ENCODE data around the gene HOXC13.

HOXC13 gene

DNA sequence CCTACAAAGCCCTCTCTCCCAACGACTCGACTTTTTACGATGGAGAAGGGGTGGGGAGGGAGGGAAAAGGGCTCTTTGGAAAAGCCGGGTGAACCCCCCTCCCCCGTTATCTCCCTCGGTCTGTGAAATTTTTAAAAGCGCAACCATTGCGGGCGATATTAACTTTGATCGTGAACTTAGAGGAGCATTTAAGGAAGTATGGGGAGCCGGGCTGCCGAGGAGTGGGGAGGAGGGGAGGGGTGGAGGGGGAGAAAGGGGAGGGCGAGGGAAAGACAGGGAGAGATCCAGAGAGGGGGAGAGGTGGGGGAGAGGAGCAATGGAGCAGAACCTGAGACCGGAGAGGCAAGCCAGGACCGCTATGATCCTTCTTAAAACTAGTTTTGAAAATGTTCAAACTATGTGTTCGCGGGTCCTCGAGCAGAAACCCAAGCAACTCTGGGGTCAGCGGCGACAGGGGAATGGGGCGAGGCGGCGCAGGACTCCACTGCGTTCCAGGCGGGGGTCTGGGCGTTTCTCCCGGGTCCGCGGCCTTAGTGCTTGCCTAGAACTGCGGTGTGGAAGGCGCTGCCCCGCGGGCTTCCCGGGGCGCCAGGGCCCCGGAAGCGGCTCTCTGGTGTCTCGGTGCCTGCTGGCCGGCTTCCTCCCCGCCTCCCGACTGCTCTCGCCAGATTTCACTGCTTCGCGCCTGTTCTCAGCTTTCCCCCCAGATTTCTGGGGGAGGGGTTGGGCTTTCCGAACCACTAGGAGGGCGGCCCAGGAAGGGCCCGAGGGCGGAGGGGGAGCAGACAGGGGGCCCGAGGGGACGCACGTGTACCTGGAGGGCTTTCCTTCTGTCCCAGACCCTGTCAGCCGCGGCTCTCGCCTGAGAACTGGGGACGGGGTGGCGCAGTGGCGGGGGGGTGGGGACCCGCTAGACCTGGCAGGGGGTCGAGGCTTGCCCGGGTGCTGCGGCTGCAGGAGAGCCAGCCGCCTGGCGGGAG, 35.7 kb downstream of the HOXC13 start, which contains the start of gene HOTAIR (continued):
- TF ChIP-seq KLF1 (tag by site-specific recombination; IDR thresholded peaks at IDR 0.05): no peak
- peak; percentile 96 for TF ChIP-seq ZBTB8A (tag by site-specific recombination; IDR thresholded peaks at IDR 0.05)
- TF ChIP-seq ZSCAN4 (tag by site-specific recombination; IDR thresholded peaks at IDR 0.05): no peak
- TF ChIP-seq ZIC2 (tag by site-specific recombination; IDR thresholded peaks at IDR 0.05): peak; percentile 82
- TF ChIP-seq REPIN1 (tag by site-specific recombination; IDR thresholded peaks at IDR 0.05; ENCODE audit: low read depth): no peak
- TF ChIP-seq ZNF341 (tag by site-specific recombination; IDR thresholded peaks at IDR 0.05; ENCODE audit: low read depth): peak; percentile 97
- TF ChIP-seq ZNF660 (tag by site-specific recombination; IDR thresholded peaks at IDR 0.05): peak; percentile 15; the same call in 1 of the 2 replicates
- no peak for TF ChIP-seq ZNF792 (tag by site-specific recombination; IDR thresholded peaks at IDR 0.05)
- TF ChIP-seq, protein P1, sequence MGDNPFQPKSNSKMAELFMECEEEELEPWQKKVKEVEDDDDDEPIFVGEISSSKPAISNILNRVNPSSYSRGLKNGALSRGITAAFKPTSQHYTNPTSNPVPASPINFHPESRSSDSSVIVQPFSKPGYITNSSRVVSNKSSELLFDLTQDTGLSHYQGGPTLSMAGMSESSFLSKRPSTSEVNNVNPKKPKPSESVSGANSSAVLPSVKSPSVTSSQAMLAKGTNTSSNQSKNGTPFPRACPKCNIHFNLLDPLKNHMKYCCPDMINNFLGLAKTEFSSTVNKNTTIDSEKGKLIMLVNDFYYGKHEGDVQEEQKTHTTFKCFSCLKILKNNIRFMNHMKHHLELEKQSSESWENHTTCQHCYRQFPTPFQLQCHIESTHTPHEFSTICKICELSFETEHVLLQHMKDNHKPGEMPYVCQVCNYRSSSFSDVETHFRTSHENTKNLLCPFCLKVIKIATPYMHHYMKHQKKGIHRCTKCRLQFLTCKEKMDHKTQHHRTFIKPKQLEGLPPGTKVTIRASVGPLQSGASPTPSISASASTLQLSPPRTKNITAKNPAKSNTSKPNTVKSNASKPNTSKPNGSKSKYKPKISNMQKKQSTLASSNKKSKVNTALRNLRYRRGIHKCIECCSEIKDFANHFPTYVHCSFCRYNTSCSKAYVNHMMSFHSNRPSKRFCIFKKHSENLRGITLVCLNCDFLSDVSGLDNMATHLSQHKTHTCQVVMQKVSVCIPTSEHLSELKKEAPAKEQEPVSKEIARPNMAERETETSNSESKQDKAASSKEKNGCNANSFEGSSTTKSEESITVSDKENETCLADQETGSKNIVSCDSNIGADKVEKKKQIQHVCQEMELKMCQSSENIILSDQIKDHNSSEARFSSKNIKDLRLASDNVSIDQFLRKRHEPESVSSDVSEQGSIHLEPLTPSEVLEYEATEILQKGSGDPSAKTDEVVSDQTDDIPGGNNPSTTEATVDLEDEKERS (tag by site-specific recombination; IDR thresholded peaks at IDR 0.05): no peak
- 0 out of 2 replicates have a peak, but pooled peaks have one; percentile 27 for TF ChIP-seq ZFP37 (tag by site-specific recombination; IDR thresholded peaks at IDR 0.05)
- TF ChIP-seq, protein P2, sequence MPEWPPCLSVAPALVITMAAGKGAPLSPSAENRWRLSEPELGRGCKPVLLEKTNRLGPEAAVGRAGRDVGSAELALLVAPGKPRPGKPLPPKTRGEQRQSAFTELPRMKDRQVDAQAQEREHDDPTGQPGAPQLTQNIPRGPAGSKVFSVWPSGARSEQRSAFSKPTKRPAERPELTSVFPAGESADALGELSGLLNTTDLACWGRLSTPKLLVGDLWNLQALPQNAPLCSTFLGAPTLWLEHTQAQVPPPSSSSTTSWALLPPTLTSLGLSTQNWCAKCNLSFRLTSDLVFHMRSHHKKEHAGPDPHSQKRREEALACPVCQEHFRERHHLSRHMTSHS (tag by site-specific recombination; IDR thresholded peaks at IDR 0.05): no peak
- no peak for TF ChIP-seq ZNF146 (tag by site-specific recombination; IDR thresholded peaks at IDR 0.05)
- TF ChIP-seq KLF10 (tag by site-specific recombination; IDR thresholded peaks at IDR 0.05): peak; percentile 19; the same call in 1 of the 2 replicates
- TF ChIP-seq ZNF571 (tag by site-specific recombination; IDR thresholded peaks at IDR 0.05): no peak
- TF ChIP-seq ZNF10 (tag by site-specific recombination; IDR thresholded peaks at IDR 0.05): no peak
- TF ChIP-seq ZNF501 (tag by site-specific recombination; IDR thresholded peaks at IDR 0.05): peak; percentile 69; the same call in 1 of the 2 replicates
- no peak for TF ChIP-seq ZNF221 (tag by site-specific recombination; IDR thresholded peaks at IDR 0.05; ENCODE audit: borderline replicate concordance)
- no peak for TF ChIP-seq ZNF623 (tag by site-specific recombination; IDR thresholded peaks at IDR 0.05)
- TF ChIP-seq ZNF114 (tag by site-specific recombination; IDR thresholded peaks at IDR 0.05): no peak
- TF ChIP-seq ZNF654 (tag by site-specific recombination; IDR thresholded peaks at IDR 0.05; ENCODE audit: low read depth): no peak
- TF ChIP-seq ZNF48 (tag by site-specific recombination; IDR thresholded peaks at IDR 0.05): no peak
- TF ChIP-seq SCRT2 (tag by site-specific recombination; IDR thresholded peaks at IDR 0.05): no peak
- TF ChIP-seq ZNF266 (tag by site-specific recombination; IDR thresholded peaks at IDR 0.05; ENCODE audit: low read depth): no peak
- TF ChIP-seq ZNF843 (tag by site-specific recombination; IDR thresholded peaks at IDR 0.05): no peak
- TF ChIP-seq ZNF16 (tag by site-specific recombination; IDR thresholded peaks at IDR 0.05; ENCODE audit: low read depth): no peak
- no peak for TF ChIP-seq OSR2 (tag by site-specific recombination; IDR thresholded peaks at IDR 0.05)
- TF ChIP-seq ZNF514 (tag by site-specific recombination; IDR thresholded peaks at IDR 0.05): no peak
- TF ChIP-seq ZNF518A (tag by site-specific recombination; conservative IDR thresholded peaks at IDR 0.05; ENCODE audit: low read depth): no peak
- no peak for TF ChIP-seq ZNF184 (tag by site-specific recombination; IDR thresholded peaks at IDR 0.05)
- no peak for TF ChIP-seq GLI2 (tag by site-specific recombination; IDR thresholded peaks at IDR 0.05; ENCODE audit: borderline replicate concordance, low read depth)
- TF ChIP-seq ZNF560 (tag by site-specific recombination; IDR thresholded peaks at IDR 0.05; ENCODE audit: borderline replicate concordance): no peak

Measured in HEK293 (cell line).